Activated effector memory CD4-positive, alpha-beta T cell treated with Interleukin-2 at 50 U/mL for 16 hours (primary cell): ENCODE measurements around the gene MAML2.
"Not testable (repeated sequence)": the region's sequence is repeated elsewhere in the genome, so short reads cannot be mapped to it uniquely, and the experiment has no call there.

ENCODE experiments used
- DNase-seq: peaks from one replicate; pipeline ENCODE4 v3.0.0-alpha.2; 2020

MAML2 gene

GRCh38 chr11:96204366-96204659 lies 138.7 kb downstream of the MAML2 start:
- no peak for DNase-seq

DNA sequence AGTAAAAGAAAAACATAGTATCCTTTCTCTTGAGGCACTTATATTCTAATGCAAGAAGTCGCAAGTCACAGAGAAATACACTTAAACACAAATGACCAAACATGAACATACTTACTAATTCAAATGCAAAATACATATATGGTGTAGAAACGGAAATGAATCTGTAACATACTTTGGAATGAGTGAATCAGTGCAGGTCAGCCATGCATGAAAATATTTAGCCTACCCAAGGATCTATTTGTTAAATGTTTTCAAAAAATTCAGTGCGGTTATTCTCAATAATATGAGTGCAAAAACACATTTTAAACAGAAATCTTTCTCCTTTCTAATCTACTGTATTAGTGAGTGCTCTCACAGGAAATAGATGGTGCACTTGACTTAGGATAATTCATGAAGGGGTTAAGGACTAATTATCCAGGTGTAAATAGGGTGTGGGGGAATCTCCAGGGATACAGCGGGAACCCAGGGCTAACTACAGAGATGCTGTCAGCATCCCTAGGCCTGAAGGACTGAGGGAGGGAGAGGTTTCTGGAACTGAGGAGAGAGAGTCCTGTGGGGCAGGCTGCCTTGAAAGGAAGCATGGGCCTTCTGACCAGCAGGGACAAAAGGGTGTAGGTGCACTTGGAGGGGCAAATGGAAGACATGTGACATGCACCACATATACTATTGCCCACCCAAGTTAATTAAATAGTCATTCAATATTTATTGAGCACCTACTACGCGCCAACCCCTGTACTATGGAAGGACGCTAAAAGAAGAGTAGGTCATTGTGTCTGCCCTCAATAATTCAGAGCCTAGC lies 139.2 kb downstream of the MAML2 start:
- no peak for DNase-seq

- DNase-seq = no peak
Observed at GRCh38 chr11:96200243-96200642, 142.8 kb downstream of the MAML2 start.

GRCh38 chr11:96199563-96200025 lies 143.4 kb downstream of the MAML2 start:
- DNase-seq = no peak

- DNase-seq = no peak
Observed at GRCh38 chr11:96197801-96198701, 144.9 kb downstream of the MAML2 start.

DNA sequence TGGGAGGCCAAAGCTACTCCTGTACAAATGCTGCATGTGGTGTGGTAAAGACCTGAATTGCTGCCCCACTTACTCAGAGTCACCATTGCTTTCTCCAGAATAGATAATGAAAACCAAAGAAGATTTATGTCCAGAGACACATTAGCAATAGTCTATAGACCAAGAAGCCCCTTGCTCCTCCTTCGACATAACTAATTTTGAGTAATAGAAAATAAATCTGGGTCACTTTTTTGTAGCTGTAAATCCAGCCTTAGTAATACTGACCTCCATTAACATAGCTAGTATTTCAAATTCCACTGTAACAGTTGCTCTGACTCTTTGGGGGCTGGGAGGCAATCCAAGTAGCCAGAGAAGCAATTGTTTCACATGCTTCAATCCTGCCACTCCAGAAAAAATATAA lies 145.9 kb downstream of the MAML2 start:
- DNase-seq = no peak

- no peak for DNase-seq
Observed at GRCh38 chr11:96196181-96196662, 146.8 kb downstream of the MAML2 start.

GRCh38 chr11:96195671-96196070 lies 147.3 kb downstream of the MAML2 start:
- DNase-seq = no peak

GRCh38 chr11:96194581-96195374 lies 148.2 kb downstream of the MAML2 start:
- no peak for DNase-seq

GRCh38 chr11:96193745-96194443 lies 149.1 kb downstream of the MAML2 start:
- no peak for DNase-seq

GRCh38 chr11:96191752-96192151 lies 151.2 kb downstream of the MAML2 start:
- no peak for DNase-seq

DNA sequence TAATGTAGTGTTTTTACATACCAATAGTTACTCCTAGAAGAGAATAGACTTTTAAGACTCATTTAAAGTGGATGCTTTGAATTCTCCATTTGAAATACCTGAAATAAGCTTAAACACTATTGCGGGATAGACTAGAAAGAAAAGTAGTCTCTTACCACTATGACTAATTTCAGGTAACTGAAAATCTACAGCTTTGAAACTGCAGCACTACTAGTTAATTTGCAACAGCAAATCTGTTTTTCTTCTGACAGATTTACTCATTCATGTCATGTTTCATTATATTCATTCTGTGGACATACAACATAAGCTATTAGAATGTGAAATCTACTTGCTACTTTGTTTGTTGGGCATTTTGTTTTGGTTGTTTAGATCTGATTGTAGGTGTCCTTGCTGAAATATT lies 153.6 kb downstream of the MAML2 start:
- DNase-seq = no peak

DNA sequence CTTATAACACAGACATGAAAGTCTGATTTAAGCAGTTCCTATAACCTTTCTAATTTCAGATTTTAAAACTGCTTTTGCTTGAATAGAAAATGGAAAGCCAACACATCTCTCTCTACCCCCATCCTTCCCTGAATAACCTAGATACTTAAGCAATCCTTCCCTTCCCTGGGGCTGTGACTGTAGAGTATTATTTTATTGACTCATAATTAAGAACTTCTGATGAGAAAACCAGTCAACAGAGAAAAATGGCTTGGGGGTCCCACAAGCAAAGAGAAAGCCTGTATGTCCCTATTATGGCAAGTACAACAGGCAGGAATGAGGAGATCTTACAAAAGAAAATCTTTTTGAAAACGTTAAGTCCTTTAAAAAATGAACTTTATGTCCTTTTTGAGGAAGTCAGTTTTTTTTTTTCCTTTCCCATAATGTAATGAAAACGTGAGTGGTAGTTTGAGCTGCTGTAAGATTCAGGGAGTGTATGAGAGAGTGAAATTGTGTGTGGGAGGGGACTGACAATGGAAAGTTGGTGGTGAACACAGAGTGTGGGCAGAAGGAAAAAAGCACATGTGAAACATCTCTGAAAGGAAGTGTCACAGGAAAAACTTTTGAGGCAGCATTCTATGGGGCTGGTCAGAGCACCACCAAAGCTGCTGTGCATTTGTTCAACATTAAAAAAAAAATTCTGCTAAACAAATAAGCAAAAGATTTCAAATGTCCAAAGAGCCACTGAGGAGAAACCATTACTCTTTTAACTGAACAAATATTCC lies 154.6 kb downstream of the MAML2 start:
- DNase-seq = no peak

DNA sequence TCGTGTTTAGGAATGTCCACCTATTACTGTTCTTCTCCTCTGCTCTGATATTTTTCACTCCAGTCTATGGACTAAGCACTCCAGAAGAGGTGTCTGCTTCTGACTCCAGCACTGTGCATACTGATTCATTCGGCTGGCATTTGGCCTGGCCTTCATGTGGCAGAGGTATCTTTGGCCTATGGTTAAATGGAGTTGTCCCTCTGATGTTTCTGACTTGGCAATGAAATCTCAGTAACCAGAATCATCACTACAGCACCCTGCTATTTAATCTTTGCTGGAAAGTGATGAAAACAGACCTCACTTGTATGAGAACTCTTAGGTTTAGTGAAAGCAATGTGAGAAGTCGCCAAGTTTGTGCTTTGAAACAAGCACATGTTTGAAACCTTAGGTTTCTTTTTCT lies 155.2 kb downstream of the MAML2 start:
- DNase-seq = no peak

GRCh38 chr11:96186806-96187205 lies 156.2 kb downstream of the MAML2 start:
- no peak for DNase-seq

GRCh38 chr11:96185220-96185768 lies 157.7 kb downstream of the MAML2 start:
- no peak for DNase-seq

- DNase-seq = not testable (repeated sequence)
Observed at GRCh38 chr11:96180937-96181336, 162.1 kb downstream of the MAML2 start.

DNA sequence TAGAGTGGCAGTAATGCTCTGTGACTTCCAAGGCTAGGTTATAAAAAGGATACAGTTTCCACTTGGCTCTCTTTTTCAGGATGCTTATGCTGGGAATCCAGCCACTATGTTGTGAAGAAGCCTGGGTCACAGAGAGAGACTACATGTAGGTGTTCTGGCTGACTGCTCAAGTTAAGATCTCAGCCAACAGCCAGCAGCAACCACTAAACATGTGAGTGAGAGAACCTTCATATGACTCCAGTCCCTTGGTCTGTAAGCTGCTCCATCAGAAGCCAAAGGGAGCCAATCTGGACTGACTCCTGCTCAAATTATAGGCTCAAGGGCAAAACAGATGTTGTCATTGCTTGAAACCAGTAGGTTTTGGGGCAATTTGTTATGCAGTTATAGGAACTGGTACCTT lies 162.7 kb downstream of the MAML2 start:
- no peak for DNase-seq

- no peak for DNase-seq
Observed at GRCh38 chr11:96179905-96180304, 163.1 kb downstream of the MAML2 start.

- no peak for DNase-seq
Observed at GRCh38 chr11:96178887-96179279, 164.1 kb downstream of the MAML2 start.
